CD4-positive, alpha-beta T cell treated with Interferon alpha-2 for 1 hour (primary cell): ENCODE measurements around the gene CXCR4.
A peak's percentile ranks its signal among the peaks of the same experiment; 100 is the strongest.

Source experiments
- DNase-seq, 2 donors: peaks; one replicate each; pipeline ENCODE4 v3.0.0-alpha.2; 2020 to 2022

CXCR4 gene

GRCh38 chr2:136117909-136118818 is at the start of gene CXCR4:
Gene CXCR4, minus strand, starts transcription at chr2:136118149. Its CDS starts 89 bp downstream, at chr2:136118060.
- DNase-seq = peak; percentile 92 to 95

GRCh38 chr2:136164280-136164776 is 46.4 kb upstream of the CXCR4 start:
- no peak for DNase-seq

GRCh38 chr2:136162438-136162837 is 44.5 kb upstream of the CXCR4 start:
- DNase-seq = no peak

- DNase-seq = no peak
Observed at GRCh38 chr2:136156411-136156810, 38.5 kb upstream of the CXCR4 start.

- no peak for DNase-seq
Observed at GRCh38 chr2:136154384-136154783, 36.4 kb upstream of the CXCR4 start.

- no peak for DNase-seq
Observed at GRCh38 chr2:136151021-136151971, 33.3 kb upstream of the CXCR4 start.

GRCh38 chr2:136149011-136149410 is 31.1 kb upstream of the CXCR4 start:
- DNase-seq = no peak

- no peak for DNase-seq
Observed at GRCh38 chr2:136146564-136146963, 28.6 kb upstream of the CXCR4 start.

- DNase-seq = no peak
Observed at GRCh38 chr2:136143603-136144451, 25.9 kb upstream of the CXCR4 start.

GRCh38 chr2:136141510-136142149 is 23.7 kb upstream of the CXCR4 start:
- no peak for DNase-seq

- peak in 1 of 2 donors; percentile 61 for DNase-seq
Observed at GRCh38 chr2:136139631-136140030, 21.7 kb upstream of the CXCR4 start.

- DNase-seq = no peak
Observed at GRCh38 chr2:136137982-136138381, 20.0 kb upstream of the CXCR4 start.

GRCh38 chr2:136136931-136137330 is 19.0 kb upstream of the CXCR4 start:
- DNase-seq = peak; percentile 50 to 61

- peak; percentile 91 to 92 for DNase-seq
Observed at GRCh38 chr2:136135921-136136906, 18.3 kb upstream of the CXCR4 start.

- DNase-seq = no peak
Observed at GRCh38 chr2:136135462-136135861, 17.5 kb upstream of the CXCR4 start.

- peak; percentile 69 to 76 for DNase-seq
Observed at GRCh38 chr2:136134126-136134525, 16.2 kb upstream of the CXCR4 start.

- peak in 1 of 2 donors; percentile 24 for DNase-seq
Observed at GRCh38 chr2:136133586-136133985, 15.6 kb upstream of the CXCR4 start.

- DNase-seq = no peak
Observed at GRCh38 chr2:136133176-136133575, 15.2 kb upstream of the CXCR4 start.

GRCh38 chr2:136132825-136133155 is 14.8 kb upstream of the CXCR4 start:
- peak in 1 of 2 donors; percentile 30 for DNase-seq
